Sigmoid colon (tissue), 4 donors: ENCODE data around the gene POLR1F.

Experiments
- POLR2A ChIP-seq, 2 donors: fragments of 450-650 bp; IDR thresholded peaks; one replicate each; pipeline ENCODE4 v1.6.1; 2016; ENCODE audit warnings: antibody characterized with exemption in 2 of 2, mild to moderate bottlenecking in 2 of 2, moderate library complexity in 2 of 2
- POLR2AphosphoS5 ChIP-seq, 4 donors: sonication (generic); formaldehyde crosslinking; IDR thresholded peaks; one replicate each; pipeline ENCODE4 v1.6.1; 2017; ENCODE audit warnings: antibody characterized with exemption in 4 of 4
- TF ChIP-seq, protein P1 (sequence below), 4 experiments: fragments of 450-650 bp in 3 of 4; fragments of 200-600 bp in 1 of 4; IDR thresholded peaks; one replicate each; pipeline ENCODE4 v1.5.1; 2016 to 2019; ENCODE audit warnings: antibody characterized with exemption in 4 of 4, mild to moderate bottlenecking in 3 of 4, moderate library complexity in 2 of 4

DNA sequence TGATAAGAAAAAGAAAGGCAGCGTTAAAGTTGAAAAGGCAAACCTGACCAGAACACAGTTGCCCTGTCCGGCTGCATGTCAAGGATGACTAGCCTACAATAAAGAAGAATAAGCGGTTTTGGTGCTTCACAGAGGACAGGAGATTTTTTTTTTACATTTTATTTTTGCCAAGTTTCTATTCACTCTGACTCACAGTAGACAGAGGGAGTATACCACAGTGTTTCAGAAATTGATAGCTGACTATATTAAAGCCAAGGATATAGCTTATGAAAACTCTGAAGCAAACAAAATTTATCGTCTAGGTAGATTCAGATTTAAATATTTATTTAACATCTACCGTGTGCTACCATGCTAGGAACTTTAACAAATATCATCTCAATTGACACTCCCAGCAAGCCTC is 16.9 kb upstream of the POLR1F start:
- TF ChIP-seq, protein P1, sequence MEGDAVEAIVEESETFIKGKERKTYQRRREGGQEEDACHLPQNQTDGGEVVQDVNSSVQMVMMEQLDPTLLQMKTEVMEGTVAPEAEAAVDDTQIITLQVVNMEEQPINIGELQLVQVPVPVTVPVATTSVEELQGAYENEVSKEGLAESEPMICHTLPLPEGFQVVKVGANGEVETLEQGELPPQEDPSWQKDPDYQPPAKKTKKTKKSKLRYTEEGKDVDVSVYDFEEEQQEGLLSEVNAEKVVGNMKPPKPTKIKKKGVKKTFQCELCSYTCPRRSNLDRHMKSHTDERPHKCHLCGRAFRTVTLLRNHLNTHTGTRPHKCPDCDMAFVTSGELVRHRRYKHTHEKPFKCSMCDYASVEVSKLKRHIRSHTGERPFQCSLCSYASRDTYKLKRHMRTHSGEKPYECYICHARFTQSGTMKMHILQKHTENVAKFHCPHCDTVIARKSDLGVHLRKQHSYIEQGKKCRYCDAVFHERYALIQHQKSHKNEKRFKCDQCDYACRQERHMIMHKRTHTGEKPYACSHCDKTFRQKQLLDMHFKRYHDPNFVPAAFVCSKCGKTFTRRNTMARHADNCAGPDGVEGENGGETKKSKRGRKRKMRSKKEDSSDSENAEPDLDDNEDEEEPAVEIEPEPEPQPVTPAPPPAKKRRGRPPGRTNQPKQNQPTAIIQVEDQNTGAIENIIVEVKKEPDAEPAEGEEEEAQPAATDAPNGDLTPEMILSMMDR (IDR thresholded peaks at IDR 0.05), result no peak
- TF ChIP-seq POLR2AphosphoS5 (IDR thresholded peaks at IDR 0.05) (no peak), POLR2A (IDR thresholded peaks at IDR 0.05) (no peak)
